ENCODE data around the gene GPR27.

DNA sequence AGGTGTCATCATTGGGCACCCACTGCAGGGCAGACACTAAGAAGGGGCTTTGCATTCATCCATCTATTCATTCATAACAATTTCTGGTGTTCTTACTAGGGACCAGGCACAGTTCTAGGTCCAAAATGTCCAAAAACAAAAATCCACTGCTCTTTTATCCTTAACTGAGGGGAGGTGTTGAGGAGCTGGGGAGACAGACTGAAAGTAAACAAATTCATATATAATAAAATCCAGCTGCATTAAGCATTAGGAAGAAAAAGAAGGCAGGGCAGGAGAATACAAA lies 29.5 kb upstream of the GPR27 start:
- TF ChIP-seq, protein P1, sequence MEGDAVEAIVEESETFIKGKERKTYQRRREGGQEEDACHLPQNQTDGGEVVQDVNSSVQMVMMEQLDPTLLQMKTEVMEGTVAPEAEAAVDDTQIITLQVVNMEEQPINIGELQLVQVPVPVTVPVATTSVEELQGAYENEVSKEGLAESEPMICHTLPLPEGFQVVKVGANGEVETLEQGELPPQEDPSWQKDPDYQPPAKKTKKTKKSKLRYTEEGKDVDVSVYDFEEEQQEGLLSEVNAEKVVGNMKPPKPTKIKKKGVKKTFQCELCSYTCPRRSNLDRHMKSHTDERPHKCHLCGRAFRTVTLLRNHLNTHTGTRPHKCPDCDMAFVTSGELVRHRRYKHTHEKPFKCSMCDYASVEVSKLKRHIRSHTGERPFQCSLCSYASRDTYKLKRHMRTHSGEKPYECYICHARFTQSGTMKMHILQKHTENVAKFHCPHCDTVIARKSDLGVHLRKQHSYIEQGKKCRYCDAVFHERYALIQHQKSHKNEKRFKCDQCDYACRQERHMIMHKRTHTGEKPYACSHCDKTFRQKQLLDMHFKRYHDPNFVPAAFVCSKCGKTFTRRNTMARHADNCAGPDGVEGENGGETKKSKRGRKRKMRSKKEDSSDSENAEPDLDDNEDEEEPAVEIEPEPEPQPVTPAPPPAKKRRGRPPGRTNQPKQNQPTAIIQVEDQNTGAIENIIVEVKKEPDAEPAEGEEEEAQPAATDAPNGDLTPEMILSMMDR (IDR thresholded peaks at IDR 0.05; ENCODE audit: poor library complexity), result no peak
- no peak for TF ChIP-seq EZH2 (IDR thresholded peaks at IDR 0.05; ENCODE audit: borderline replicate concordance)
- no peak for TF ChIP-seq EZH2phosphoT487 (IDR thresholded peaks at IDR 0.05; ENCODE audit: low read depth, severe bottlenecking, unreplicated experiment)

All from hepatocyte (in vitro differentiated cells).